Astrocyte of the spinal cord (primary cell): ENCODE measurements around the gene NRROS.

Source experiments
- DNase-seq: peaks from one replicate; pipeline ENCODE4 v3.0.0; 2011; ENCODE audit warnings: low read depth, low spot score
- H3K4me3 ChIP-seq: 2 replicates; pipeline ENCODE4 v1.5.1; 2011; ENCODE audit warnings: low read depth, mild to moderate bottlenecking, low read length, moderate library complexity
- CTCF ChIP-seq: IDR thresholded peaks from 2 replicates; pipeline ENCODE4 v1.5.1; 2012; ENCODE audit warnings: low read depth, mild to moderate bottlenecking, low read length, inconsistent platforms
- in situ Hi-C: cut with HindIII; loops from 2 replicates; pipeline ENCODE4 v1.10.0; 2017; ENCODE audit warnings: low sequenced_read_pairs

NRROS gene

GRCh38 chr3:196700801-196701200 is 61.3 kb downstream of the NRROS start:
- in situ Hi-C loops: no loop called here
- no peak for TF ChIP-seq CTCF
- no peak overlapping the region for H3K4me3 ChIP-seq
- DNase-seq: no peak

- in situ Hi-C loops: no loop called here
Measured at GRCh38 chr3:196706327-196706726, 66.8 kb downstream of the NRROS start.

GRCh38 chr3:196706731-196707130 is 67.2 kb downstream of the NRROS start:
- no peak overlapping the region for H3K4me3 ChIP-seq
- in situ Hi-C loops: no loop called here
- DNase-seq: no peak
- no peak for TF ChIP-seq CTCF

More at GRCh38 chr3:196706327-196706726, 66.8 kb downstream of the NRROS start:
- DNase-seq: no peak
- H3K4me3 ChIP-seq: no peak overlapping the region
- TF ChIP-seq CTCF: no peak

GRCh38 chr3:196707566-196707965 is 68.1 kb downstream of the NRROS start:
- TF ChIP-seq CTCF: no peak
- in situ Hi-C loops: no loop called here
- no peak for DNase-seq
- no peak overlapping the region for H3K4me3 ChIP-seq

- H3K4me3 ChIP-seq: no peak overlapping the region
- in situ Hi-C loops: no loop called here
- no peak for DNase-seq
- no peak for TF ChIP-seq CTCF
Measured at GRCh38 chr3:196708467-196708866, 69.0 kb downstream of the NRROS start.
